ENCODE results near the gene DNAH12.

The DNAH12 gene, protein sequence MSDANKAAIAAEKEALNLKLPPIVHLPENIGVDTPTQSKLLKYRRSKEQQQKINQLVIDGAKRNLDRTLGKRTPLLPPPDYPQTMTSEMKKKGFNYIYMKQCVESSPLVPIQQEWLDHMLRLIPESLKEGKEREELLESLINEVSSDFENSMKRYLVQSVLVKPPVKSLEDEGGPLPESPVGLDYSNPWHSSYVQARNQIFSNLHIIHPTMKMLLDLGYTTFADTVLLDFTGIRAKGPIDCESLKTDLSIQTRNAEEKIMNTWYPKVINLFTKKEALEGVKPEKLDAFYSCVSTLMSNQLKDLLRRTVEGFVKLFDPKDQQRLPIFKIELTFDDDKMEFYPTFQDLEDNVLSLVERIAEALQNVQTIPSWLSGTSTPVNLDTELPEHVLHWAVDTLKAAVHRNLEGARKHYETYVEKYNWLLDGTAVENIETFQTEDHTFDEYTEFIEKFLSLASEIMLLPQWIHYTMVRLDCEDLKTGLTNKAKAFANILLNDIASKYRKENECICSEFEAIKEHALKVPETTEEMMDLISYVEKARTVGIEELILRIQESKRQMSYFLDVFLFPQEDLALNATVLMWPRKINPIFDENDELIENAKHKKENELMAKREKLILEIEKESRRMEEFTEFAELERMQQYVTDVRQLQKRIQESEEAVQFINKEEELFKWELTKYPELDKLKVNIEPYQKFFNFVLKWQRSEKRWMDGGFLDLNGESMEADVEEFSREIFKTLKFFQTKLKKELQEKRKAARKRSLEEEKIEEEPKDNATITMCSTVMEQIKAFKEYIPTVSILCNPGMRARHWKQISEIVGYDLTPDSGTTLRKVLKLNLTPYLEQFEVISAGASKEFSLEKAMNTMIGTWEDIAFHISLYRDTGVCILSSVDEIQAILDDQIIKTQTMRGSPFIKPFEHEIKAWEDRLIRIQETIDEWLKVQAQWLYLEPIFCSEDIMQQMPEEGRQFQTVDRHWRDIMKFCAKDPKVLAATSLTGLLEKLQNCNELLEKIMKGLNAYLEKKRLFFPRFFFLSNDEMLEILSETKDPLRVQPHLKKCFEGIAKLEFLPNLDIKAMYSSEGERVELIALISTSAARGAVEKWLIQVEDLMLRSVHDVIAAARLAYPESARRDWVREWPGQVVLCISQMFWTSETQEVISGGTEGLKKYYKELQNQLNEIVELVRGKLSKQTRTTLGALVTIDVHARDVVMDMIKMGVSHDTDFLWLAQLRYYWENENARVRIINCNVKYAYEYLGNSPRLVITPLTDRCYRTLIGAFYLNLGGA (N-terminal part only)

DNA sequence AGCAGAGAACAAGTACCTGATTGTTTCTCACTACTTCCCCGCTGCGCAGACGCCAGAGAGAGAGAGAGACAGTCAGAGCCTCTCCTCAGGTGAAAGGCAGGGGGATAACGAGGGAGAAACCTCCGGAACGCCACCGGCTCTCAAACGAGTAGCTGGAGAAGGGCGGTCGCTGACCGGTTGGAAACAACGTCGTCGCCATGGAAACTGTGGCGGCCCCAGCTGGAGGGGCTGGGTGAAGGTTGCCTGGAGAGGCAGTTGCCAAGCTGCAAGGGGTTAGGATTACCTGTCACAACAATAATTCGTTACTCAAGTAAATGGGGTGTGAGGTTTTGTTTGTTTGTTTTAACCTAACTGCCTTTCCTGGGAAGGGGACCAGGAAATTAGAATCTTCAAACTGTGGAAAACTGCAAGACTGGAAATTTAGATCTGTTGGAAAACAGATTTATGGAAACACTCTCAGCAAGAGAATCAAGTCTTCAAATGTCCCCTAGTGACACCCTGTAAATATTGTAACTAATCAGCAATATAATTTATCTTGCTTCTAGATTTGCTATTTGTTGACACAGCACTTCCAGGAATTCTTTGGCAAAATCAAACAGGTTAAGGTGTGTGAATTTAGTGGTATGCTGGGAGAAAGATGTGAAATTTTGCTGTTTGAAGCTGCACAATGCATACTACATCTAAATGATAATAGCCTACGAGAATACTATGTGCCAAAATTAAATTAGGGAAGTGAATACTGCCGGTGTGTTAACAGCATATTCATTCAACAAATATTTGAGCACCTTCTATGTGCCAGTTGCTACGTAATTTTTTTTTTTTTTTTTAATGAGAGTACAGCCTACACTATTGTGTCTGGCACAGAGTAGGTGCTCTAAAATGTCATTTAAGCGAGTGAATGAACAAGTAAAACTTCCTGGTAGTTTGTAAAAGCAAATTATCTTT, at the start of gene DNAH12:
DNAH12 (minus strand) TSS at position 164 of the 945 bp plus-strand sequence. CDS start 1,474 bp downstream, outside the sequence.
- peak; percentile 99 for FAIRE-seq

DNA sequence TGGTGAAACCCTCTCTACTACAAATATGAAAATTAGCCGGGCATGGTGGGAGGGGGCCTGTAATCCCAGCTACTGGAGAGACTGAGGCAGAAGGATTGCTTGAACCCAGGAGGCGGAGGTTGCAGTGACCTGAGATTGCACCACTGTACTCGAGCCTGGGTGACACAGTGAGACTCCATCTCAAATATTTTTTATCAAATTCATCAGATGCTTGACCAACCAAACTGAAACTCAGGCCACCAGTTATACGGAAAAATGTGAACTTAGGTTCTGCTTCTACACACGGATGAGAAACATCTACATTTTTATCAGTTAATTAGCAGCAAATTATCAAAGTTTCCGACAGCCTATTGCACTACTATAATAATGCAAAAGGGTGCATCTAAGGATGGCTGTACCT, 48.2 kb upstream of the DNAH12 start:
- FAIRE-seq = no peak

DNA sequence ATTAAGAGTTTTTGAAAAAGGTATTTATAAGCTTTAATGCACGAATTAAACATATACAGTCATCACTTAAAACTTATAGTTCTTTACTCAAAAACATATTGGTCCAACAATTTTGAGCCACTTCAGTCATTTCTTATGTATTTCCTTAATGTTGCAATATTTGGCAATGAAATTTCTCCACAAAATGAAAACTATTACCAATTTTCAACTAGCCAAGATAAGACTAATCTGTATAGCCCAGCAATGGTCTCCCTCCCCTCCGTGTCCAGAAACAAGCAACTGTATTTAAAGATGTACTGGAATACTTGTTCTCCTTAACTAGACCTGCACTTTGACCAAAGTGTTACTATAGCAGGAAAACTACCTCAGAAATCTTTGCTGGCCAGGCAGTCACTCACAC, 43.8 kb upstream of the DNAH12 start:
- no peak for FAIRE-seq

DNA sequence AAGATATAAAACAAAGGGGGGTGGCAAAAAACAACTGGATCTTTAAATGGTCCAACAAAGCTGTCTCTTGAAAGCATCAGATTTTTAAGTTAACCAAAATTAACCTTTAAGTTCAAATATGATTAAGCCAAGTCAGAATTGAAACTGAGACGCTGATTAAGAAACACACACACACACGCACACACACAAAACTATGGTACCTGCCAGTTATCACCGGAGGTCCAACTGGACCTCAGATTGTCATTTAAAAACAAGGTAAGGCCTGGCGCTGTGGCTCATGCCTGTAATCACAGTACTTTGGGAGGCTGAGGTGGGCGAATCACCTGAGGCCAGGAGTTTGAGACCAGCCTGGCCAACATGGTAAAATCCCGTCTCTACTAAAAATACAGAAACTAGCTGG, 42.6 kb upstream of the DNAH12 start:
- FAIRE-seq = no peak

DNA sequence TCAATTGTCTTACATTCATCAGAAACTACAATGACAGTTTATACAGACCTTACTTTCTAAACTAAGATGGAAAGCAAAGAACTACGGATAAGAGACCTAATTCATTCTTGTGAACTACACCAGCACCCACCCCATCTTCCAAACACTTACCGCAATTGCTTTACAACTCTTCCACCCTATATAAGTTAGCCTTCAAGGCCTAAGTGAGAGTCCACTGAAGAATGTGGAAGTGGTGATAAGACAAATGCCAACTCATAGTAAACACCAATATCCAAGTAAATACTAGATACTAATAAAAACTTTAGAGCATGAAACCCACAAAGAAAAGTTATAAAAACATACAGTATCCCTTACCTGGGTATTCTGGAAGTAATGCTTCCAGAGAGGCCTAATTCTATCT, 39.4 kb upstream of the DNAH12 start:
- FAIRE-seq = no peak

DNA sequence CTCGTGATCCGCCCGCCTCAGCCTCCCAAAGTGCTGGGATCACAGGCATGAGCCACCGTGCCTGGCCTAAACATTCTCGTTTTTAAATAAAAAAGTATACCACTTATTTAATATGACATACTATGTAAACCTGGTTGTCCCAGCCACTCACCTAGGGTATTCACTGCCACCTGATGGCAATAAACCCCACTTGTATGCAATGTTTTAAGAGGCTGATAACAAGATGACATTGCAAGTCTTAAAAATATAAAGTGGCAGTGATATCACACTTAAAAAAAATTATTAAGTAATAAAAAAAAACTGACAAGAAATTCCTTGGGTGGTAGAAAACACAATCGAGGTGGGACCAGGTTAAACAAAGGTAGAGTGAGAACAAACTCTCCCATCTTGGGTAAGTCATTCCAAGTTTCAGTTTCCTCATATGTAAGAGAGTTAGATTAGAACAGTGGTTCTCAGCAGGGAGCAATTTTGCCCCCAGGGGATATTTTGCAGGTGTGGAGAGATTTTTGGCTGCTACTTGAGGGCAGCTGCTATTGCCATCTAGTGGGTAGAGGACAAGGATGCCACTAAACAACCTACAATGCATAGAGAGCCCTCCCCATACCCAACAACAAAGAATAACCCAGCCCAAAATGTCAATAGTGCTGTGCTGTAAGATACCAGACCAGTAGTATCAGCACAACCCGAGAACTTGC, 38.5 kb upstream of the DNAH12 start:
- FAIRE-seq = no peak

DNA sequence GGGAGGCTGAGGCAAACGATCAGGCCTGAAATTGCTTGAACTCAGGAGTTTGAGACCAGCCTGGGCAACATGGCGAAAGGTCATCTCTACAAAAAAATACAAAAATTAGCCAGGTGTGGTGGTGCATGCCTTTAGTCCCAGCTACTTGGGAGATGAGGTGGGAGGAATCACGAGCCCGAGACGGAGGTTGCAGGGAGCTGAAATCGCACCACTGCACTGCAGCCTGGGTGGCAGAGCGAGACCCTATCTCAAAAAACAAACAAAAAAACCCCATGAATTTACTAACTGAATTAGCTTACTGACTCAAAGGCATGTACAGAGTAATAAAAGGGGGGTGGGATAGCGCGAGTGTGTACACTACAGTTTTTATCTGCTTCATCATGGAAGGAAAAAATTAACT, 33.7 kb upstream of the DNAH12 start:
- no peak for FAIRE-seq

DNA sequence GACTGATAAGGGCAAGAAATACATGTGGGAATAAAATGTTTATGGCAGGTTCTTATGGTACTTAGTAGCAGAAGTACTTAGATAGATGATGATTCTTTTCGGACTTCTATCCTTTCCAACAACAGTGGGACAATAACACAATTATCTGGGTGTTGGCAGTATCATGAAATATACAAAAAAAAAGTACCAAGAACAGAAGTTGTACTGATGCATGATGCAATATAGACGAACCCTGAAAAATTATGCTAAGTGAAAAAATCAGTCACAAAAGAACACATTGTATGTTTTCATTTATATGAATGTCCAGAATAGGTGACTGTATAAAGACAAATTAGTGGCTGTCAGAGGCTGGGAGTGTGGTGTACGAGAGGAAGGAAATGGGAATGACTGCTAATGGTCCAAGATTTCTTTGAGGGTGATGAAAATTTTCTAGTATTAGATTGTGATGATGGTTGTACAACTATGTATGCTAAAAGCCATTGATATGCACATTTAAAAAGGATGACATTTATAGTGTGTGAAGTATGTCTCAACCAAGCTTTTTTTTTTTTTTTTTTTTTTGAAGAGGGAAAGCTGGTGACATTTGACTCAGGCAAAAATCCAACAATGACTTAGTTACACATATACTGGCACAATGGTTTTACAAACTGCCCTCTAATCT, 32.0 kb upstream of the DNAH12 start:
- no peak for FAIRE-seq

DNA sequence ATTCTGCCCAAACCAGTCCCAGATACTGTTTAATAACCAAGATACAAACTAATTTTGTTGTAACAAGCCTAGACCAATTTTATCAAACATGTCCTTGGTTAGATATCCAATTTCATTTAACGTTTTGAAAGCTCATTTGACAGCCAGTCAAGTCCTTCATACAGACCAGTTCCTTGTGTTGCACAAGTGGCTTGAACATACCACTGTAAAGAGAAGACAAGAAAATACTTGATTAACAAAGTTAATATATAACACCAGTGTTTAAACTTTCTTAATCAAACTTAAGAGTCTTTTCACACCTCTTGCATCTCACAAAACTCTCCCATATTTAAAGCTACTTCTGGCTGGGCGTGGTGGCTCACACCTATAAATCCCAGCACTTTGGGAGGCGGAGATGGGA, 28.0 kb upstream of the DNAH12 start:
- peak; percentile 62 for FAIRE-seq

DNA sequence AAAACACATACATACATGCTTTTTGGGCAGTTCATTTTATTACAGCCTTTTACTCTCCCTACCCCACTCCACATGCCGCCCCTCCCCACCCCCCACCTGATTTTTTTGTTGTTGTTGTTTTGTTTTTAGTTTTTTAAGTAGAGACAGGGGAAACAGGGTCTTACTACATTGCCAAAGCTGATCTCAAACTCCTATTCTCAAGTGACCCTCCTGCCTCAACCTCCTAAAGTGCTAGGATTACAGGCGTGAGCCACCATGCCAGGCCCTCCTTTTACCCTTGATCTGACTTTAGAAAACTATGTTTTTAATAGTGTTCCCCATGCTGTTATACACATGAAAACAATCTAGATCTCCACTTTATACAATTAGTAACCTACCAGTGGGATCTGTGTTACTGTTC, 26.7 kb upstream of the DNAH12 start:
- FAIRE-seq = no peak

DNA sequence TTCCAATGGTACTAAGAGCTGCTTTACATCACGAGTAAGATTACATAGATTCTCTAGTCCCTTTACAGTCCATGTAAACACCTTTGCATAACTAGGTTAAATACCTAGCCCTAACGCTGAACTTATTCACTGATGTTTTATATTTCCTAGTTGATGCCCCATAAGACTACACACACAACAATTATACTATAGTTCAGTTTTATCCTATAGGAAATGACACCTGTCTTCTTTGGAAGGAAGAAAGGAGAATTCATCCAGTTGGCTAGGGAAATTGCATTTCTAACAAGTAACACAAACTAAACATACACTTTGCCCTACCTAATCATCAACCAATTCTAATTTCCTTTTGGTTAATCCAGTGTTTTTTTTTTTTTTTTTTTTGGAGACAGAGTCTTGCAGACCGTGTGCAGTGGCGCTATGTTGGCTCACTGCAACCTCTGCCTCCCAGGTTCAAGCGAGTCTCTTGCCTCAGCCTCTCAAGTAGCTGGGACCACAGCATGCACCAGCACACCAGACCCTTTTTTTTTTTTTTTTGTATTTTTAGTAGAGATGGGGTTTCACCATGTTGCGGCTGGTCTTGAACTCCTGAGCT, 25.8 kb upstream of the DNAH12 start:
- peak; percentile 3 for FAIRE-seq

DNA sequence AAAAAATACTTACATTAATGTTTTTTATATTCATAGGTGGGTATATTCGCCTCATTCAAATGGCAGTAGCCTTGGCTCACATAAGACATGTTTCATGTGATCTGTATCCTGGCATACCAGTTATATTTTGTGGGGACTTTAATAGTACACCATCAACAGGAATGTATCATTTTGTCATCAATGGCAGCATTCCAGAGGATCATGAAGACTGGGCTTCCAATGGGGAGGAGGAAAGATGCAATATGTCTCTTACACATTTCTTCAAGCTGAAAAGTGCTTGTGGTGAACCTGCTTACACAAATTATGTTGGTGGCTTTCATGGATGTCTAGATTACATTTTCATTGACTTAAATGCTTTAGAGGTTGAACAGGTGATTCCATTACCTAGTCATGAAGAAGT, 15.4 kb upstream of the DNAH12 start:
- no peak for FAIRE-seq

DNA sequence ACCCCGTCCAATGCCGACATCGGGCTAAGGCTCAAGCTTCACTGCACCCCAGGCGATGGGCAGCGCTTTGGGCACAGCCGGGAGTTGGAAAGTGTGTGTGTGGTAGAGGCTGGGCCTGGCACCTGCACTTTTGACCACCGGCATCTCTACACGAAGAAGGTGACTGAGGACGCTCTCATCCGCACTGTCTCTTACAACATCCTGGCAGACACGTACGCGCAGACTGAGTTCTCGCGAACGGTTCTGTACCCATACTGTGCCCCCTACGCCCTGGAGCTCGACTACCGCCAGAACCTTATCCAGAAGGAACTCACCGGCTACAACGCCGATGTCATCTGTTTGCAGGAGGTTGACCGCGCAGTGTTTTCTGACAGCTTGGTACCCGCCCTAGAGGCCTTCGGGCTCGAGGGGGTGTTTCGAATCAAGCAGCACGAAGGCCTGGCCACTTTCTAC, 13.0 kb upstream of the DNAH12 start:
- no peak for FAIRE-seq

DNA sequence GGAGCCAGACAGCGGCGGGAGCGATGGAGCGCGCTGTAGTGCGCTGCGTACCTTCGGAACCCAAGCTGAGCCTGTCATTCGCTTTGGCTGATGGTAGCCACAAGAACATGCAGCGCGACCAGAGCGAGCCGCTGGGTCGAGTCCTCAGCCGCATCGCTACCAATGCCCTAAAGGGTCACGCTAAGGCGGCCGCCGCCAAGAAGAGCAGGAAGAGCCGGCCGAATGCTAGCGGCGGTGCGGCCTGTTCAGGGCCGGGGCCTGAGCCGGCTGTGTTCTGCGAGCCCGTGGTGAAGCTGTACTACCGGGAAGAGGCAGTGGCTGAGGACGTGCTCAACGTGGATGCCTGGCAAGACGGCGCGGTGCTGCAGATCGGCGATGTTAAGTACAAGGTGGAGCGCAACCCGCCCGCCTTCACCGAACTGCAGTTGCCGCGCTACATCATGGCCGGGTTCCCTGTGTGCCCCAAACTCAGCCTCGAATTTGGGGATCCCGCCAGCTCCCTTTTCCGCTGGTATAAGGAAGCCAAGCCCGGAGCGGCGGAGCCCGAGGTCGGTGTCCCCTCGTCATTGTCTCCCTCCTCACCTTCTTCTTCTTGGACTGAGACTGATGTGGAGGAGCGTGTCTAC, 12.4 kb upstream of the DNAH12 start:
- FAIRE-seq = no peak

DNA sequence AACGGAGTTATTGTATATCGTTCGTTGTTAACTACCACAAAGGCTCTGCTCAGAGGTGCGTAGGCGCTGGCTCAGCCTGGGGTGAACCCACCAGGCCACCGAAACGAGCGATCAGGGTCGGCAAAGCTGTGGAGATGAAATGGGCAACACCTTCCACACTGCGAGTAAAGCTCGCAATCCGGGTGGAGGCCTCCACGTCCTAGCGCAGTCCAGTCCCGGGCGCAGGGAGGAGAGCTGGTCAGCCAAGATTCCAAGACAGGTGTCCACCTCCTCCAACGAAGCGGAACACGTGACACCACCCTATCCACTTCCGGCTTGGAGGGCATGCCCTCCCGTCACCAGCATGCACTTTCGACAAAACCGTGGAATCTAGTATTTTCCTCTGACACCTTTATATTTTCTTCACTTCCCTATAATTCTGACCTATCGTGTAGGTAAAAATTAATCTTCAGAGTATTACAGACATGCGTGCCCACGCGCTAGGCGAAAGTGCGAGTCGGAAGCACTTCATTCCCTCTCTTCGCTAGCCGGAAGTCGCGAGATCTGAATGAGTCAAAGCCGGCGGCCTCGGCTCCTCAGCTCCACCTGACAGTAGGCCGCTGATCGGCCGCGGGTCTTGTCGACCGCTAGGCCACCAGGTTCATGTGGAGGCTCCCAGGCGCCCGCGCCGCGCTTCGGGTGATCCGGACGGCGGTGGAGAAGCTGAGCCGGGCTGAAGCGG, 11.8 kb upstream of the DNAH12 start, which contains the start of gene PDE12:
PDE12 (plus strand) TSS at position 537 of the 721 bp plus-strand sequence; CDS start at position 643, 106 bp downstream.
- FAIRE-seq = no peak

DNA sequence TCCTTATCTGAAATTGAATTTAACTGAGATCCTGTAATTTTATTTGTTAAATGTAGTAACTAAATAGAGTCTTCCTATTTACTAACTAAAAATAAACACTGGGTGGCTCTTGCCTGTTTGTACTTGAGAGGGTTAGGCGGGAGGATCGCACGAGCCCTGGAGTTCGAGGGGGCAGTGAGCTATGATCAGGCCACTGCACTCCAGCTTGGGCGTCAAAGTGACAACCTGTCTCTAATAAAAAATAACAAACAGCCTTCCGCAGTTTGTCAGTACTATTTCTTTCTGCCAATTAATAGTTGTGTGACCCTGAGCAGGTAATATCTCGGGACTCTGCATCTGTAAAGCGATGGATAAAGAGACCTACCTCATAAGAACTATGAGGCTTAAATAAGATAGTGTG, 11.2 kb upstream of the DNAH12 start:
- no peak for FAIRE-seq

DNA sequence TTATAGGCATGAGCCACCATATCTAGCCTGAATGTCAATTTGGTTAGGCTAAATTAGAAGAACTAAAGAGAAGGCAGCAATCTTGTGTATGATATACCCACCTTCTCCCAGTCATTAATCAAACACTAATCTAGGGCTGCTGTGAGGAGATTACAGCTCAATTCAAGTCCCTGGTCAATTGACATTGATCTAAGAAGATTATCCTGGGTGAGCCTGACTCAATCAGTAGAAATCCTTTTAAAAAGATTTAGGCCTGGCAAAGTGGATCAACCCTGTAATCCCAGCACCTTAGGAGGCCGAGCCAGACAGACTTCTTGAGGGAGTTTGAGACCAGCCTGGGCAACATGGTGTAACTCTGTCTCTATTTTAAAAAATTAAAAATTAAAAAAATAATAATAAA, 2.5 kb upstream of the DNAH12 start:
- FAIRE-seq = no peak

DNA sequence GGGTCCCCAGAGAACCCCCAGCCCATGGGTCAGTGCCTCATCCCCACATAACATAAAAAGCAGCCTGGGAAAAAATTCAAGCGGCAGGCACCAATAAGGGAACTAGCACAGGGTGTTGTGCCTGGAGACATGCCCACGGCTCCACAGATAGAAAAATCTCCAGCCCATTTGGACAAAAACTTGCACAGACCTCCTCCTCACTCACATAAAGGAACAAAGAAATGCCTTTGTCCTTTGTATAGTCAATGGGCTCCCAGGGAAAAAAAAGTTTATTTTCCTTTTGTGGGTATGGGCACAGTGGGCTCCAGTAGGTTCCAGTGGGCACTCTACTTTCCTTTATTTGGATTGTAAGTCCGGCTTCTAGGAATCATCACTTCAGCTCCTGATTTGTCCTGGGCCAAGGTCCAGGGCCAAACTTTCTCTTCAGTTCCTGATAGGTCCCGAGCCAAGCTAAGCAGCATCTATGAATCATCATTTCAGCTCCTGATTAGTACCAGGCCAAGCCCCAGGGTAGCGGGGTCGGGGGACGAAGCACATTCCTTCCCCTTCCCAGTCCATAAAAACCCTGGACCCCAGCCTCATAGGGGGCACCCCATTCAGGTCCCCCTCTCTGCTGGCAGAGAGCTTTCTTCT, 1.6 kb upstream of the DNAH12 start:
- FAIRE-seq = peak; percentile 100
